GM21390 (cell line): Measurements from ENCODE around the gene MEIKIN.
A peak's percentile ranks its signal among the peaks of the same experiment; 100 is the strongest.
"Not testable (repeated sequence)": the region's sequence is repeated elsewhere in the genome, so short reads cannot be mapped to it uniquely, and the experiment has no call there.

Source experiments
- ATAC-seq: cut with Tn5 transposase; IDR thresholded peaks from one replicate; pipeline ENCODE4 v1.9.1; 2021; ENCODE audit not compliant: unreplicated experiment

MEIKIN gene

GRCh38 chr5:131818001-131818724 is 127.3 kb downstream of the MEIKIN start:
- ATAC-seq = no peak

DNA sequence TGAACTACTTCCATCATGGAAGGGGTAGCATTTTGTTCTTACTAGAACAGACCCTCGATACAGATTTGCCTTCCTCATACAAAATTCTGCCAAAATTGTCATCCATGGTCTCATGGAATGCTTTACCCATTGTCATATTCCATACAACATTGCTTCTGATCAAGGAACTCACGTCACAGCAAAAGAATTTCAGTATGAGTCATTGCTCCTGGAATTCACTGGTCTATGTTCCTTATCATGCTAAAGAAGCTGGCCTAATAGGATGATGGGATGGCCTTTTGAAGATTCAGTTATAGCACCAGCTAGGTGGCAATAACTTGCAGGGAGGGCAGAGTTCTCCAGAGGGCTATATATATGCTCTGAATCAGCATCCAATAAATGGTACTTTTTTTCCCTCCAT is 130.5 kb downstream of the MEIKIN start:
- ATAC-seq = no peak

DNA sequence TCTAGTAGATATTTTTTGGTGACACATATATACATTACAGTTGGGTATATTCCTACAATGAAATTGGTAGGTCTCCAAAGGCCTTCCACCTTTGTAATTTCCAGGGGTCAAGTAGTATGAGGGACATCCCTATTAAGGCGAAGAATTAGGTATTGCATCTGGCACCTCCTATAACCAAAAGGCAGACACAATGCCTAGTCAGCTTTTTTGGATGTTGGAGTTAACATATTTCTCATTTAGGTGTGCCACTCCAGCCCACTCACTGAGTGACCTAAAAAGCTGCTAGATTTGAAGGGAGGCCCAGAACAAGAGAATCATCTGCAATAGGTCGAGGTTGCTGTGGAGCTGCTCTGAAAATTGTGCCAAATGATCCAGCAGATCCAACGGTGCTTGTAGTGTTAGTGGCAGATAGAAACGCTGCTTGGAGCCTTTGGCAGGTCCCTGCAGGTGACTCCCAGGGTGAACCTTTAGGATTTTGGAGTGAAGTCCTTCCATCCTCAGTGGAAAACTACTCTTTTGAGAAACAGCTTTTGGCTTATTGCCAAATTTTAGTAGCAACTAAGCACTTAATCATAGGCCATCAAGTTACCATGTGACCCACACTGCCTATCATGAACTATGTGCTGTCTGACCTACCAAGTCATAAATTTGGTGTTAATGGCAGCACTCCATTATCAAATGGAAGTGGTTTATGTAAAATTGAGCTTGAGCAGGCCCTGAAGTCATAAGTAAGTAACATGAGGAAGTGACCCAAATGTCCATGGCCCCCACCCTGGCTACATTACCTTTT is 132.9 kb downstream of the MEIKIN start:
- ATAC-seq = no peak

DNA sequence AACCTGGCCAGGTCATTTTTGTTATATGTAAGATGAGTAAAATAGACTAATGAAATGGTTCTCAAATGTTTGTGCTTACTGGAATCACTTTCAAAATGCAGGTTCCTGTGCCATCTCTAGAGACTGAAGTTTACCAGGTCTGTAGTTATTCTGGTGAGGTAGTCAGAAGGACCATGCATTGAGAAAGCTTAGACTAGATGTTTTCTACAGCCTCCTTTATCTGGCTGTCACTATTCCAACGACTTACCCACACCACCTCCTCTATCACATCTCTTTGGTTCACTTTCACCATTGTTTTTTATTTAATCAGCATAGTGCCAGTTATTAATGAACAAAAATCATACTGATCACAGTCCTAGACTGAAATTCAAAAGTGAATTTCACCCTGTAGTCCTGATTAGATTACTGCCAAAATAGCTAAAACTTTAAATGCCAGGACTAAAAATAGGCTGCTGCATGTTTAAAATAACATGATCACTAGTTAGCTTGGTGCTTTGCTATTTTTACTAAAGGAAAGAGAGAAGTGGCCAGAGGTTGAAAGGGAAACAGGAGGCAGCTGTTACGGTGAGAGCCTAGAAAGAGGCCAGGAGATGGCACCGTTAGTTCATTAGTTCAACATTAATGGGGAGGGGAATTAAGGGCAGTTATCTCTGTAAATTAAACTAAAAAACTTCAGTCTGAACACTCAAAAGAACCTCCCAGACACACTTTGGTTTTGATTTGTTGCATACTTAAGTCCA is 134.8 kb downstream of the MEIKIN start:
- peak; percentile 73 for ATAC-seq

GRCh38 chr5:131796793-131797693 is 148.4 kb downstream of the MEIKIN start, which contains the start of gene FNIP1:
FNIP1 (minus strand) TSS chr5:131797017; CDS start chr5:131796921, 96 bp downstream.
- ATAC-seq = peak; percentile 88

DNA sequence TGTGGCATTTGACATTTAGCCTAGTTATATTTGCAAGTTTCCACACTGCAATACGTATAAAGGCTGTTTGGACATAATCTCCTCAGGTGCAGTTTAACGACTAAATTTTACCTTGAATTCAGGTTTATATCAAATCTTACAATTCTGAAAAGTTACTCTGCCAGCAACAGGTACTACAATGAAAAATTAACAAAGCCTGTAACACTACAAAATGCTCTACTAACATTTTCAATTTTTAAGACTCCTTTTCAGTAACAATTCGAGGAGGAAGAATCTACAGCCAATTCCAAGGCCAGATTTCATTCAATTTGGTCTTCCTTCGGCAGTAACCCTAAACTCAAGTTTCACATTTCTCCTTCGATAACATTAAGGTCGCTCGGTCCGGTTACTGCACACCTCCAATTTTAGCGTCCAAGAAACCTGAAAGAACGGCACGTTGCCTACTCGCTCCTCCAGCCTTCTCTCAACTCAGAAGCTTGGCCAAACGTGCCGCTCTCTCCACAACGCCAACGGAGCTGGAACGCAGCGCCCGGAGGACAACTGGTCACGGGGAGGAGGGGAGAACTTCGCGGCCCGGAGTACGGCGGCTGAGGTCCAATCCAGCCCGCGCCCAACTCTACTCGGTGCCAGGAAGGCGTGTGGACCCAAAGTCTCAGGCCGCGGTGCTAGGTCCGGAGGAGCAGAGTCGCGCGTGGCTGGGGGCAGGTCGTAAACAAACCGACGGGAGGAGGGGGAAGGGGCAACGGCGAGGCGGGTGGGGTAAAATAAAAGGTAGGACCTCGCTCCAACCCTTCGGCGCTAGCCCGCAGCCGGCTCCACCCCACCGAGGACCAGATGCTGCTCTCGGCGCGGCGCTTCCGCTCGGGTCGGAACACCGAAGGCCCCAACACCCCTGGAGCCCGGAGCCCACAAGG is 149.3 kb downstream of the MEIKIN start:
- ATAC-seq = peak; percentile 15

GRCh38 chr5:131795228-131795627 is 150.2 kb downstream of the MEIKIN start:
- ATAC-seq = no peak

DNA sequence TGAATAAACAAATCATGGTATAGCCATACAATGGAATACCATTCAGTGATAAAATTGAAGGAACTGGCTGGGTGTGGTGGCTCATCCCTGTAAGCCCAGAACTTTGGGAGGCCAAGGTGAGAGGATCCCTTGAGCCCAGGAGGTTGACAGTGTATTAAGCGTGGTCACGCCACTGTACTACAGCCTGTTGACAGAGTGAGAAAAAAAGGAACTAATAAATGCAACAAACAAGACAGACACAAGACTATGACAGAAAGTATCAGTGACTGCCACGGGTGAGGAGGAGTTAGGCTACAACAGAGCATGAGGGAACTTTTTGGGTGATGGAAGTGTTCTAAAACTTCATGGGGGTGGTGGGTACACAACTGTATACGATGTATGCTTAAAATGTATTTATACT is 150.9 kb downstream of the MEIKIN start:
- no peak for ATAC-seq

DNA sequence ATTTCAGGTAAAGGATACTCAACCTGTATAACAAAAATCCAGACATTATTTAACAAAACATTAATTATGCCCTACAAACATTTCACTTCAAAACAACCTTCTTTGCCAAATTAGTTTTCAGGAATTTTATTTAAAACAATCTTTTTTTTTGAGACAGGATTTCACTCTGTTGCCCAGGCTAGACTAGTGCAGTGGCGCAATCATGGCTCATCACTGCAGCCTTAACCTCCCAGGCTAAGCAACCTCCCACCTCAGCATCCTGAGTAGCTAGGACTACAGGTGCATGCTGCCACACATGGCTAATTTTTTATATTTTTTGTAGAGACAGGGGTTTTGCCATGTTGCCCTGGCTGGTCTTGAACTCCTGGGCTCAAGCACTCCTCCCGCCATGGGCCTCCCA is 152.6 kb downstream of the MEIKIN start:
- no peak for ATAC-seq

- ATAC-seq = no peak
These were observed 153.6 kb downstream of the MEIKIN start for GRCh38 chr5:131791866-131792265.

- ATAC-seq = no peak
These were observed 154.9 kb downstream of the MEIKIN start for GRCh38 chr5:131790550-131790949.

- no peak for ATAC-seq
These were observed 155.7 kb downstream of the MEIKIN start for GRCh38 chr5:131789765-131790164.

DNA sequence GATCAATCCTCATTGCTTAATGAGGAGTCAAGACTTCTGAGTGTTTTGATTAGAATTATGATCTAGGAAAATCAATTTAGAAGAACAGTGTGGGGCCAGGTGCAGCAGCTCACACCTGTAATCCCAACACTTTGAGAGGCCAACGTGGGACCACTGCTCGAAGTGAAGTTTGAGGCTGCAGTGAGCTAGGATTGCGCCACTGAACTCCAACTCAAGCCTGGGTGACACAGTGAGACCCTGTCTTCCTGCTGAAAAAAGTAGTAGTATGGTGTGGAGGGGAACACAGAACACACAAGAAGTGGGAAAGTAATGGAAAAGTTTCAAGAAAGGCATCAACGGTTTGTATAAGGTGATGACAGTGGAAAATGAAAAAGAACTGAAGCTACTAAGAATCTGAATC is 157.7 kb downstream of the MEIKIN start:
- no peak for ATAC-seq

GRCh38 chr5:131786900-131787692 is 158.4 kb downstream of the MEIKIN start:
- ATAC-seq = no peak

DNA sequence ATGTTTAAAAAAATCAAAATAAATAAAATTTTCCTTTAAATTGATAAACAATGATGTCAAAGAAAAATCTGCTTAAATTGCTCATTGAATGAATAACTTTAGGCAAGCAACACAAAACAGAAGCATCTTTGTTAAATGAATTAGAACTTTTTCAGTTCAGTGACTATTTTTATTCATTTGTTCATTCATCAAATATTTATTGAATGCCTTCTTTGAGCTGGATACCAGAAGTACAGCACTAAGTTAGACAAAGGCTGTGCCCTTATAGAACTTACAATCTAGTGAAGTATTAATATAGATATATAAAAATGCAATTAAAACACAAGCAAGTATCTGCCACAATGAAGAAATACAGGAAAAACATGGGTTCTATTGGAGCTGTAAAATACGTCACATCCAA is 159.4 kb downstream of the MEIKIN start:
- ATAC-seq = no peak

- ATAC-seq = no peak
These were observed 161.6 kb downstream of the MEIKIN start for GRCh38 chr5:131783874-131784273.

GRCh38 chr5:131783357-131783756 is 162.1 kb downstream of the MEIKIN start:
- no peak for ATAC-seq

DNA sequence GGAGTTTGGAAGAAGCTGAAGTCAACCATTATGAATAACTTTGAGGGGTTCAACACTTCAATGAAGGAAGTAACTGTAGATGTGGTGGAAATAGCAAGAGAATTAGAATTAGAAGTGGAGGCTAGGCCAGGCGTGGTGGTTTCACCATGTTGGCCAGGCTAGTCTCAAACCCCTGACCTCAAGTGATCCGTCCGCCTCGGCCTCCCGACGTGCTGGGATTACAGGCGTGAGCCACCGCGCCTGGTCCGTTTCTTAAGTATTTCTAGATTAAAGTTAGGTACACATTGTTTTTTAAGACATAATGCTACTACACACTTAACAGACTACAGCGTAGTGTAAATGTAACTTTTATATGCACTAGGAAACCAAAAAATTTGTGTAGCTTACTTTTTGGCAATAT is 162.7 kb downstream of the MEIKIN start:
- no peak for ATAC-seq

- ATAC-seq = not testable (repeated sequence)
These were observed 167.3 kb downstream of the MEIKIN start for GRCh38 chr5:131778141-131778540.
